Neural cell (in vitro differentiated cells): ENCODE measurements around the gene CCDC90B. TPM values are rescaled to one million over a fixed set of nuclear protein-coding genes. Genes with fewer than 3 reads are reported as not detected.
"Not testable (repeated sequence)": the region's sequence is repeated elsewhere in the genome, so short reads cannot be mapped to it uniquely, and the experiment has no call there.

Experiments used
- H2AFZ ChIP-seq: fragments of 200-600, 300-800 bp; sonication (generic), shearing (Covaris generic); 2 replicates; pipeline ENCODE4 v1.6.0; 2014; ENCODE audit warnings: low read depth, mild to moderate bottlenecking, antibody characterized with exemption, low read length, moderate library complexity
- H3F3A ChIP-seq: fragments of 200-600 bp; shearing (Covaris generic); 2 replicates; pipeline ENCODE4 v1.6.1; 2016; ENCODE audit warnings: mild to moderate bottlenecking, moderate library complexity, mixed read lengths, antibody characterized with exemption, low read length; ENCODE audit not compliant: insufficient read depth, poor library complexity, severe bottlenecking
- H3K27ac ChIP-seq: fragments of 200-600, 300-800 bp; sonication (generic), shearing (Covaris generic); 2 replicates; pipeline ENCODE4 v1.5.1; 2014; ENCODE audit warnings: mild to moderate bottlenecking, low read length, moderate library complexity
- H3K27me3 ChIP-seq: fragments of 300-800, 200-600 bp; sonication (generic), shearing (Covaris generic); 2 replicates; pipeline ENCODE4 v1.6.0; 2014; ENCODE audit warnings: mild to moderate bottlenecking, low read depth, low read length, moderate library complexity; ENCODE audit not compliant: insufficient read depth
- H3K36me3 ChIP-seq: fragments of 300-800, 200-600 bp; sonication (generic), shearing (Covaris generic); 2 replicates; pipeline ENCODE4 v1.5.1; 2014; ENCODE audit warnings: mild to moderate bottlenecking, antibody characterized with exemption, low read length, moderate library complexity; ENCODE audit not compliant: insufficient read depth
- H3K4me2 ChIP-seq: fragments of 300-800, 200-600 bp; sonication (generic), shearing (Covaris generic); 2 replicates; pipeline ENCODE4 v1.6.0; 2014; ENCODE audit warnings: mild to moderate bottlenecking, low read length
- H3K4me3 ChIP-seq: fragments of 300-800, 200-600 bp; sonication (generic), shearing (Covaris generic); 2 replicates; pipeline ENCODE4 v1.5.1; 2014; ENCODE audit warnings: mild to moderate bottlenecking, low read length, moderate library complexity
- H3K79me2 ChIP-seq: fragments of 200-600 bp; shearing (Covaris generic); replicated peaks from 2 replicates; pipeline ENCODE4 v1.6.0; 2014; ENCODE audit warnings: mild to moderate bottlenecking, low read length, moderate library complexity; ENCODE audit not compliant: insufficient read depth
- H3K9ac ChIP-seq: fragments of 300-800, 200-600 bp; sonication (generic), shearing (Covaris generic); 2 replicates; pipeline ENCODE4 v1.6.1; 2016; ENCODE audit warnings: mild to moderate bottlenecking, low read length, mixed read lengths
- H3K9me2 ChIP-seq: fragments of 200-600 bp; shearing (Covaris generic); 2 replicates; pipeline ENCODE4 v1.6.1; 2016; ENCODE audit warnings: mild to moderate bottlenecking, low read length, mixed read lengths; ENCODE audit not compliant: insufficient read depth
- H3K9me3 ChIP-seq: fragments of 200-600, 300-800 bp; sonication (generic), shearing (Covaris generic); 2 replicates; pipeline ENCODE4 v1.6.1; 2016; ENCODE audit warnings: mild to moderate bottlenecking, mixed run types, low read length, moderate library complexity, mixed read lengths
- H4K20me1 ChIP-seq: fragments of 200-600 bp; shearing (Covaris generic); 2 replicates; pipeline ENCODE4 v1.6.1; 2016; ENCODE audit warnings: mild to moderate bottlenecking, mixed run types; ENCODE audit not compliant: insufficient read depth
- CTCF ChIP-seq: fragments of 450-650 bp; IDR thresholded peaks from 2 replicates; pipeline ENCODE4 v1.5.1; 2014; ENCODE audit warnings: antibody characterized with exemption, mild to moderate bottlenecking, moderate library complexity; ENCODE audit not compliant: poor library complexity, severe bottlenecking
- EP300 ChIP-seq: fragments of 450-650 bp; conservative IDR thresholded peaks from 2 replicates; pipeline ENCODE4 v1.6.1; 2014; ENCODE audit warnings: antibody characterized with exemption, mild to moderate bottlenecking, moderate library complexity; ENCODE audit not compliant: poor library complexity, severe bottlenecking
- EZH2 ChIP-seq: fragments of 200-600, 300-800 bp; shearing (Covaris generic), sonication (generic); IDR thresholded peaks from 2 replicates; pipeline ENCODE4 v1.6.1; 2014; ENCODE audit warnings: antibody characterized with exemption, low read length, borderline replicate concordance, mild to moderate bottlenecking; ENCODE audit not compliant: insufficient read depth, poor library complexity, severe bottlenecking
- MXI1 ChIP-seq: fragments of 450-650 bp; conservative IDR thresholded peaks from 2 replicates; pipeline ENCODE4 v1.6.1; 2014; ENCODE audit warnings: antibody characterized with exemption, mild to moderate bottlenecking; ENCODE audit not compliant: poor library complexity, severe bottlenecking
- POLR2AphosphoS5 ChIP-seq: IDR thresholded peaks from 2 replicates; pipeline ENCODE4 v1.6.1; 2012
- RAD21 ChIP-seq: fragments of 450-650 bp; conservative IDR thresholded peaks from 2 replicates; pipeline ENCODE4 v1.6.1; 2014; ENCODE audit warnings: antibody characterized with exemption, mild to moderate bottlenecking, moderate library complexity
- REST ChIP-seq: IDR thresholded peaks from 2 replicates; pipeline ENCODE4 v1.6.1; 2012; ENCODE audit warnings: borderline replicate concordance
- SMC3 ChIP-seq: fragments of 450-650 bp; conservative IDR thresholded peaks from 2 replicates; pipeline ENCODE4 v1.6.1; 2014; ENCODE audit warnings: antibody characterized with exemption, mild to moderate bottlenecking, moderate library complexity; ENCODE audit not compliant: poor library complexity
- TAF1 ChIP-seq: IDR thresholded peaks from 2 replicates; pipeline ENCODE4 v1.6.1; 2012; ENCODE audit warnings: low read depth
- polyA plus RNA-seq: library from polyadenylated mRNA; depleted of rRNA; stranded (reverse); fragments of >200 nt; gene quantifications from 2 replicates; pipeline ENCODE4 v1.2.3, GENCODE V29; 2014

Gene CCDC90B
- polyA plus RNA-seq, 1 donor from 2014 or later, result 351 TPM

DNA sequence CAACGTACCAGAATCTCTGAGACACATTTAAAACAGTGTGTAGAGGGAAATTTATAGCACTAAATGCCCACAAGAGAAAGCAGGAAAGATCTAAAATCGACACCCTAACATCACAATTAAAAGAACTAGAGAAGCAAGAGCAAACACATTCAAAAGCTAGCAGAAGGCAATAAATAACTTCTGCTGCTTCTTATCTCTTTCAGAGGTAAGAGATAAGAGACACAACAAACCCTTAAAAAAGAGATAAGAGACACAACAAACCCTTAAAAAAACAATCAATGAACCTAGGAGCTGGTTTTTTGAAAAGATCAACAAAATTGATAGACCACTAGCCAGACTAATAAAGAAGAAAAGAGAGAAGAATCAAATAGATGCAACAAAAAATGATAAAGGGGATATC, 17.1 kb downstream of the CCDC90B start:
- not testable (repeated sequence) for H3K9me3 ChIP-seq, H3K4me3 ChIP-seq, H3K79me2 ChIP-seq, H2AFZ ChIP-seq, H3K9ac ChIP-seq, H3K27ac ChIP-seq, H4K20me1 ChIP-seq, H3F3A ChIP-seq, H3K9me2 ChIP-seq, H3K4me2 ChIP-seq, H3K27me3 ChIP-seq
- peaks cover 12% of the 10 kb centered on the region for H3K36me3 ChIP-seq

- no peaks in the 10 kb centered on the region for H3K9me2 ChIP-seq
- H3K4me2 ChIP-seq, result no peak overlapping the region
- H4K20me1 ChIP-seq, result no peaks in the 10 kb centered on the region
- no peaks in the 10 kb centered on the region for H3K79me2 ChIP-seq
- no peak overlapping the region for H3K9ac ChIP-seq
- no peaks in the 10 kb centered on the region for H3F3A ChIP-seq
- H3K9me3 ChIP-seq, result no peaks in the 10 kb centered on the region
- H3K4me3 ChIP-seq, result no peak overlapping the region
- no peaks in the 10 kb centered on the region for H3K27me3 ChIP-seq
- no peak overlapping the region for H3K27ac ChIP-seq
- H3K36me3 ChIP-seq, result no peaks in the 10 kb centered on the region
- no peak overlapping the region for H2AFZ ChIP-seq
- TF ChIP-seq REST, result no peak
- no peak for TF ChIP-seq MXI1
- no peak for TF ChIP-seq POLR2AphosphoS5
- TF ChIP-seq CTCF, result no peak
- TF ChIP-seq EZH2, result no peak
- no peak for TF ChIP-seq RAD21
- TF ChIP-seq SMC3, result no peak
- no peak for TF ChIP-seq EP300
- no peak for TF ChIP-seq TAF1
Measured at GRCh38 chr11:83265331-83265730, 20.8 kb downstream of the CCDC90B start.

DNA sequence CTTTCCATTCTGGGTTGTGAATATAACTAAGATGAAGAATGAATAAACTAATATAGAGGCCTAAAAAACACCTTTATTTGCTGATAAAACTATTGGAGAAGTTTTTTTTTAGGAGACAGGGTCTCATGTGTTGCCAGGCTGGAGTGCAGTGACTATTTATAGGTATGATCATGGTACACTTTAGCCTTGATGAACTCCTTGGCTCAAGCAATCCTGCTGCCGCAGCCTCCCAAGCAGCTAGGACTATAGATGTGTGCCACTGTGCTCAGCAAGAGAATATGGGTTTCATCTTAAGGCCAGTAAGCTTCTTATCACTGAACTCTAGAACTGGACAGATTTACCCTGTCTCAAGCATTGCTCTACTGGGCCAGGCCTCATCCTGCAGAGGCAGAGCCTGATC, 26.6 kb downstream of the CCDC90B start:
- H3K9me3 ChIP-seq, result no peaks in the 10 kb centered on the region
- no peaks in the 10 kb centered on the region for H4K20me1 ChIP-seq
- no peak overlapping the region for H3K4me3 ChIP-seq
- no peaks in the 10 kb centered on the region for H3F3A ChIP-seq
- H3K27ac ChIP-seq, result no peak overlapping the region
- no peaks in the 10 kb centered on the region for H3K9me2 ChIP-seq
- H2AFZ ChIP-seq, result no peak overlapping the region
- no peaks in the 10 kb centered on the region for H3K79me2 ChIP-seq
- H3K27me3 ChIP-seq, result no peaks in the 10 kb centered on the region
- no peak for TF ChIP-seq EP300
- no peak for TF ChIP-seq RAD21
- TF ChIP-seq MXI1, result no peak
- TF ChIP-seq EZH2, result no peak
- TF ChIP-seq SMC3, result no peak
- TF ChIP-seq POLR2AphosphoS5, result no peak
- no peak for TF ChIP-seq REST
- peaks cover 7% of the 10 kb centered on the region for H3K36me3 ChIP-seq
- no peak overlapping the region for H3K4me2 ChIP-seq
- H3K9ac ChIP-seq, result no peak overlapping the region
